ENCODE results near the gene BMPR1B.
"Not testable (repeated sequence)": the region's sequence is repeated elsewhere in the genome, so short reads cannot be mapped to it uniquely, and the experiment has no call there.

The BMPR1B gene

GRCh38 chr4:95157596-95157995 is 399.8 kb downstream of the BMPR1B start:
- Mint-ChIP-seq H3K27me3 (peaks cover 28% of the 10 kb centered on the region), H3K9me3 (no peaks in the 10 kb centered on the region), H3K27ac (no peak overlapping the region), H3K4me1 (peaks cover 41% of the 10 kb centered on the region), H3K36me3 (peaks cover 4% of the 10 kb centered on the region), H3K4me3 (no peak overlapping the region)
- CTCF ChIA-PET, result no interaction called here
- DNase-seq, result no peak

- DNase-seq, result no peak
- peaks cover 41% of the 10 kb centered on the region for H3K4me1 Mint-ChIP-seq
- CTCF ChIA-PET, result no interaction called here
- H3K4me3 Mint-ChIP-seq, result no peak overlapping the region
- no peaks in the 10 kb centered on the region for H3K9me3 Mint-ChIP-seq
- H3K27me3 Mint-ChIP-seq, result peaks cover 30% of the 10 kb centered on the region
- H3K27ac Mint-ChIP-seq, result no peak overlapping the region
- peaks cover 4% of the 10 kb centered on the region for H3K36me3 Mint-ChIP-seq
Measured at GRCh38 chr4:95158045-95158444, 400.3 kb downstream of the BMPR1B start.

- Mint-ChIP-seq H3K27me3 (peaks cover 36% of the 10 kb centered on the region), H3K9me3 (no peaks in the 10 kb centered on the region), H3K4me1 (peaks cover 41% of the 10 kb centered on the region), H3K27ac (no peak overlapping the region), H3K4me3 (no peak overlapping the region), H3K36me3 (peaks cover 4% of the 10 kb centered on the region)
- DNase-seq, result no peak
- CTCF ChIA-PET, result no interaction called here
Measured at GRCh38 chr4:95158626-95159025, 400.9 kb downstream of the BMPR1B start.

- H3K9me3 Mint-ChIP-seq, result no peaks in the 10 kb centered on the region
- H3K4me1 Mint-ChIP-seq, result peaks cover 37% of the 10 kb centered on the region
- no peak for DNase-seq
- H3K4me3 Mint-ChIP-seq, result no peak overlapping the region
- H3K27ac Mint-ChIP-seq, result no peak overlapping the region
- peaks cover 38% of the 10 kb centered on the region for H3K27me3 Mint-ChIP-seq
- CTCF ChIA-PET, result no interaction called here
- peaks cover 4% of the 10 kb centered on the region for H3K36me3 Mint-ChIP-seq
Measured at GRCh38 chr4:95159384-95159783, 401.6 kb downstream of the BMPR1B start.

- Mint-ChIP-seq H3K27me3 (peaks cover 43% of the 10 kb centered on the region), H3K4me3 (no peak overlapping the region), H3K9me3 (no peaks in the 10 kb centered on the region), H3K36me3 (no peaks in the 10 kb centered on the region), H3K4me1 (peaks cover 19% of the 10 kb centered on the region), H3K27ac (no peak overlapping the region)
- DNase-seq, result no peak
- CTCF ChIA-PET, result no interaction called here
Measured at GRCh38 chr4:95161781-95162469, 404.2 kb downstream of the BMPR1B start.

GRCh38 chr4:95162867-95163266 is 405.1 kb downstream of the BMPR1B start:
- Mint-ChIP-seq H3K4me3 (no peak overlapping the region), H3K4me1 (peaks cover 19% of the 10 kb centered on the region), H3K27ac (no peak overlapping the region), H3K9me3 (no peaks in the 10 kb centered on the region), H3K27me3 (peaks cover 46% of the 10 kb centered on the region), H3K36me3 (no peaks in the 10 kb centered on the region)
- no peak for DNase-seq
- CTCF ChIA-PET, result interaction anchor here (1.6 kb wide), 1 partner anchor 8 kb away, joined by 4 read pairs; no protein-coding TSS in a partner anchor

GRCh38 chr4:95165926-95166524 is 408.3 kb downstream of the BMPR1B start:
- Mint-ChIP-seq H3K36me3 (no peaks in the 10 kb centered on the region), H3K4me1 (peaks cover 7% of the 10 kb centered on the region)
- CTCF ChIA-PET, result interaction anchor here (0.9 to 1.4 kb wide), 4 partner anchors 9 to 1187 kb away, joined by 3 to 5 read pairs (median 3); no protein-coding TSS in a partner anchor

GRCh38 chr4:95167805-95168204 is 410.1 kb downstream of the BMPR1B start:
- H3K27me3 Mint-ChIP-seq, result peaks cover 19% of the 10 kb centered on the region
- H3K4me1 Mint-ChIP-seq, result peaks cover 4% of the 10 kb centered on the region
- H3K27ac Mint-ChIP-seq, result no peak overlapping the region
- no peaks in the 10 kb centered on the region for H3K36me3 Mint-ChIP-seq
- H3K4me3 Mint-ChIP-seq, result no peak overlapping the region
- CTCF ChIA-PET, result interaction anchor here (1.5 kb wide), 1 partner anchor 11 kb away, joined by 3 read pairs; no protein-coding TSS in a partner anchor
- DNase-seq, result no peak
- H3K9me3 Mint-ChIP-seq, result peaks cover 2% of the 10 kb centered on the region

More at GRCh38 chr4:95165926-95166524, 408.3 kb downstream of the BMPR1B start:
- DNase-seq, result peak; percentile 44
- H3K9me3 Mint-ChIP-seq, result no peaks in the 10 kb centered on the region
- no peak overlapping the region for H3K27ac Mint-ChIP-seq
- peaks cover 35% of the 10 kb centered on the region for H3K27me3 Mint-ChIP-seq
- H3K4me3 Mint-ChIP-seq, result no peak overlapping the region

GRCh38 chr4:95170176-95170575 is 412.4 kb downstream of the BMPR1B start:
- Mint-ChIP-seq H3K9me3 (peaks cover 2% of the 10 kb centered on the region), H3K27ac (no peak overlapping the region), H3K27me3 (peaks cover 5% of the 10 kb centered on the region), H3K4me1 (peaks cover 4% of the 10 kb centered on the region), H3K36me3 (no peaks in the 10 kb centered on the region), H3K4me3 (no peak overlapping the region)
- no peak for DNase-seq
- CTCF ChIA-PET, result interaction anchor here (0.6 to 0.9 kb wide), 3 partner anchors 17 to 675 kb away, joined by 3 to 4 read pairs (median 3); no protein-coding TSS in a partner anchor

GRCh38 chr4:95171377-95171776 is 413.6 kb downstream of the BMPR1B start:
- H3K27ac Mint-ChIP-seq, H3K36me3 Mint-ChIP-seq, CTCF ChIA-PET, H3K4me3 Mint-ChIP-seq, H3K9me3 Mint-ChIP-seq, H3K4me1 Mint-ChIP-seq, H3K27me3 Mint-ChIP-seq, DNase-seq: not testable (repeated sequence)

- CTCF ChIA-PET, result no interaction called here
- Mint-ChIP-seq H3K36me3 (no peaks in the 10 kb centered on the region), H3K9me3 (peaks cover 3% of the 10 kb centered on the region), H3K27me3 (peaks cover 8% of the 10 kb centered on the region), H3K4me3 (no peak overlapping the region), H3K4me1 (peaks cover 6% of the 10 kb centered on the region), H3K27ac (no peak overlapping the region)
- no peak for DNase-seq
Measured at GRCh38 chr4:95178938-95179337, 421.2 kb downstream of the BMPR1B start.

GRCh38 chr4:95180531-95181242 is 422.9 kb downstream of the BMPR1B start:
- Mint-ChIP-seq H3K4me1 (peaks cover 6% of the 10 kb centered on the region), H3K27me3 (peaks cover 8% of the 10 kb centered on the region), H3K4me3 (no peak overlapping the region), H3K9me3 (peaks cover 3% of the 10 kb centered on the region), H3K27ac (no peak overlapping the region), H3K36me3 (no peaks in the 10 kb centered on the region)
- no peak for DNase-seq
- CTCF ChIA-PET, result no interaction called here

- no peak for DNase-seq
- Mint-ChIP-seq H3K36me3 (no peaks in the 10 kb centered on the region), H3K27ac (no peak overlapping the region), H3K9me3 (peaks cover 3% of the 10 kb centered on the region), H3K4me3 (no peak overlapping the region), H3K27me3 (peaks cover 8% of the 10 kb centered on the region), H3K4me1 (peaks cover 6% of the 10 kb centered on the region)
- CTCF ChIA-PET, result no interaction called here
Measured at GRCh38 chr4:95181243-95181995, 423.7 kb downstream of the BMPR1B start.

- CTCF ChIA-PET, result no interaction called here
- peaks cover 4% of the 10 kb centered on the region for H3K4me1 Mint-ChIP-seq
- H3K9me3 Mint-ChIP-seq, result peaks cover 3% of the 10 kb centered on the region
- H3K27me3 Mint-ChIP-seq, result peaks cover 8% of the 10 kb centered on the region
- no peak for DNase-seq
- H3K36me3 Mint-ChIP-seq, result no peaks in the 10 kb centered on the region
- H3K27ac Mint-ChIP-seq, result no peak overlapping the region
- H3K4me3 Mint-ChIP-seq, result no peak overlapping the region
Measured at GRCh38 chr4:95181996-95182306, 424.2 kb downstream of the BMPR1B start.
